GM23338 (cell line): ENCODE measurements around the gene POM121L2. TPM values are rescaled to one million over a fixed set of nuclear protein-coding genes. Genes with fewer than 3 reads are reported as not detected.

Source experiments
- ATAC-seq: fragments of 200-7000 bp; cut with Tn5 transposase; 3 replicates; pipeline ENCODE4 v1.9.1; 2020
- DNase-seq: peaks from one replicate; pipeline ENCODE4 v3.0.0-alpha.2; 2015; ENCODE audit warnings: low spot score
- H2AFZ ChIP-seq: fragments of 200-600 bp; sonication (generic); 2 replicates; pipeline ENCODE4 v1.8.0; 2016; ENCODE audit warnings: antibody characterized with exemption, mild to moderate bottlenecking, moderate library complexity
- H3F3A ChIP-seq: fragments of 200-600 bp; sonication (generic); replicated peaks from 2 replicates; pipeline ENCODE4 v1.8.0; 2017; ENCODE audit warnings: antibody characterized with exemption, mixed run types, low read depth
- H3K27ac ChIP-seq: fragments of 200-600 bp; sonication (generic); 2 replicates; pipeline ENCODE4 v1.6.1; 2016; ENCODE audit warnings: low read depth
- H3K27me3 ChIP-seq: fragments of 200-600 bp; sonication (generic); 2 replicates; pipeline ENCODE4 v1.8.0; 2016; ENCODE audit warnings: mild to moderate bottlenecking, mixed run types, moderate library complexity; ENCODE audit not compliant: insufficient read depth
- H3K36me3 ChIP-seq: fragments of 200-600 bp; sonication (generic); 2 replicates; pipeline ENCODE4 v1.8.0; 2016; ENCODE audit warnings: mild to moderate bottlenecking; ENCODE audit not compliant: insufficient read depth
- H3K4me1 ChIP-seq: fragments of 200-600 bp; sonication (generic); 2 replicates; pipeline ENCODE4 v1.8.0; 2016; ENCODE audit warnings: mild to moderate bottlenecking, moderate library complexity; ENCODE audit not compliant: insufficient read depth
- H3K4me2 ChIP-seq: fragments of 200-600 bp; sonication (generic); 2 replicates; pipeline ENCODE4 v1.7.1; 2017; ENCODE audit warnings: mixed run types
- H3K4me3 ChIP-seq: fragments of 200-600 bp; sonication (generic); 2 replicates; pipeline ENCODE4 v1.6.1; 2016; ENCODE audit warnings: mixed run types
- H3K79me2 ChIP-seq: fragments of 200-600 bp; sonication (generic); replicated peaks from 2 replicates; pipeline ENCODE4 v1.8.0; 2017; ENCODE audit warnings: mild to moderate bottlenecking; ENCODE audit not compliant: insufficient read depth
- H3K9me2 ChIP-seq: fragments of 200-600 bp; sonication (generic); 2 replicates; pipeline ENCODE4 v1.8.0; 2017; ENCODE audit not compliant: insufficient read depth
- H4K20me1 ChIP-seq: fragments of 200-600 bp; sonication (generic); replicated peaks from 2 replicates; pipeline ENCODE4 v1.8.0; 2017; ENCODE audit warnings: mild to moderate bottlenecking; ENCODE audit not compliant: insufficient read depth
- H3K27ac Mint-ChIP-seq: 2 replicates; pipeline ENCODE4 v1.8.0; 2020; ENCODE audit warnings: inconsistent platforms, mild to moderate bottlenecking, moderate library complexity, mixed read lengths
- H3K27me3 Mint-ChIP-seq: 3 replicates; pipeline ENCODE4 v1.8.0; 2022; ENCODE audit warnings: low read depth, mild to moderate bottlenecking, moderate library complexity, mixed read lengths, inconsistent platforms; ENCODE audit not compliant: insufficient read depth, poor library complexity
- H3K36me3 Mint-ChIP-seq: 3 replicates; pipeline ENCODE4 v1.8.0; 2021; ENCODE audit warnings: low read depth, mild to moderate bottlenecking, inconsistent platforms, moderate library complexity, mixed read lengths
- H3K4me1 Mint-ChIP-seq: 3 replicates; pipeline ENCODE4 v1.8.0; 2020; ENCODE audit warnings: mild to moderate bottlenecking, inconsistent platforms, mixed read lengths
- H3K4me3 Mint-ChIP-seq: 3 replicates; pipeline ENCODE4 v1.8.0; 2021; ENCODE audit warnings: moderate library complexity, mild to moderate bottlenecking, inconsistent platforms, mixed read lengths
- H3K9me3 Mint-ChIP-seq: 3 replicates; pipeline ENCODE4 v1.8.0; 2020; ENCODE audit warnings: moderate library complexity, mild to moderate bottlenecking, inconsistent platforms, mixed read lengths
- CREB1 ChIP-seq: fragments of 250-450 bp; sonication (Bioruptor Pico); IDR thresholded peaks from 2 replicates; pipeline ENCODE4 v1.5.0; 2020; ENCODE audit warnings: low read depth, mild to moderate bottlenecking, moderate library complexity
- CTCF ChIP-seq, 2 experiments: fragments of 200-600 bp in 1 of 2; sonication (generic) in 1 of 2; conservative IDR thresholded peaks; 2 replicates each; pipeline versions ENCODE4 v1.5.1 to v1.6.1; 2016 to 2017; ENCODE audit warnings: antibody characterized with exemption in 2 of 2, low read depth in 2 of 2, mild to moderate bottlenecking in 2 of 2, moderate library complexity in 1 of 2
- EZH2 ChIP-seq: fragments of 200-600 bp; sonication (generic); IDR thresholded peaks from one replicate; pipeline ENCODE4 v1.8.0; 2017; ENCODE audit warnings: antibody characterized with exemption, mild to moderate bottlenecking, low read depth; ENCODE audit not compliant: unreplicated experiment
- EZH2phosphoT487 ChIP-seq: fragments of 200-600 bp; sonication (generic); IDR thresholded peaks from one replicate; pipeline ENCODE4 v1.8.1; 2018; ENCODE audit warnings: antibody characterized with exemption; ENCODE audit not compliant: unreplicated experiment
- JUNB ChIP-seq: IDR thresholded peaks from one replicate; pipeline ENCODE4 v1.6.1; 2016; ENCODE audit warnings: antibody characterized with exemption; ENCODE audit not compliant: unreplicated experiment
- POLR2AphosphoS5 ChIP-seq: IDR thresholded peaks from 2 replicates; pipeline ENCODE4 v1.6.1; 2016; ENCODE audit warnings: antibody characterized with exemption, low read depth
- STAT1 ChIP-seq: IDR thresholded peaks from one replicate; pipeline ENCODE4 v1.6.1; 2016; ENCODE audit warnings: antibody characterized with exemption; ENCODE audit not compliant: unreplicated experiment
- ZNF114 ChIP-seq: fragments of 250-450 bp; sonication (Bioruptor Pico); IDR thresholded peaks from 2 replicates; pipeline ENCODE4 v1.5.0; 2020; ENCODE audit warnings: mild to moderate bottlenecking, moderate library complexity
- ZNF331 ChIP-seq: fragments of 250-450 bp; sonication (Bioruptor Pico); IDR thresholded peaks from 2 replicates; pipeline ENCODE4 v1.5.0; 2020; ENCODE audit warnings: low read depth, mild to moderate bottlenecking, moderate library complexity
- polyA plus RNA-seq: library from polyadenylated mRNA; unstranded; fragments of >200 nt; fragmentation: Nextera tagmentation; extraction: Ambion mirVana; gene quantifications from 2 replicates; pipeline ENCODE4 v1.2.1, GENCODE V29; 2016
- total RNA-seq: library from RNA; depleted of rRNA; stranded (reverse); fragments of >200 nt; shearing (Covaris generic); gene quantifications from 2 replicates; pipeline ENCODE4 v1.2.3, GENCODE V29; 2014
- TF ChIP-seq, protein P1 (sequence below): IDR thresholded peaks from one replicate; pipeline ENCODE4 v1.6.1; 2018; ENCODE audit warnings: antibody characterized with exemption; ENCODE audit not compliant: unreplicated experiment

The POM121L2 gene
- total and polyA plus RNA-seq, 2 experiments from 2014 or later, result 0.07 to 0.13 TPM

DNA sequence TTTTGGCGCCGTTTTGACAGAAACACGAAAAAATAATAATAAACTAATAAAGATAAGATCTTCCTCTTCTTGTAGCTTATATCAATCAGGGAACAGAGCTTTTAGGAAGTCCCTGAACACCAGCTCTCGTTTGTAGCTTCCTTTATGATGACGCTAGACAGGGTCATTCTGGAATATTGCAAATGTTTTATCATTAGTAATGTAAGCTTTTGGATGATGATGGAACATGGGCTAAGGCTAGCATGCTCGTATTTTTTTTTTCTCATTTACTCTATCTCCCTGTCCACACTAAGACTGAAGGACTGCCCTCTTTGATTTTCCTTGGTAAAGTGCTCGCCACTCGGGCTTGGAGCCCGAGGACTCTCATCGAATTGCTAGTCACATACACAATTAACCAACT, 22.1 kb upstream of the POM121L2 start:
- Histone ChIP-seq H3F3A (no peaks in the 10 kb centered on the region), H3K4me1 (peaks cover 4% of the 10 kb centered on the region; the same call in 1 of the 2 replicates), H4K20me1 (no peaks in the 10 kb centered on the region), H3K4me3 (peak overlapping the region; percentile 64), H3K4me2 (peak overlapping the region; percentile 84), H3K36me3 (no peaks in the 10 kb centered on the region), H2AFZ (no peak overlapping the region), H3K9me2 (no peaks in the 10 kb centered on the region), H3K79me2 (no peaks in the 10 kb centered on the region), H3K27ac (no peak overlapping the region), H3K27me3 (no peaks in the 10 kb centered on the region)
- no peak for DNase-seq
- Mint-ChIP-seq H3K4me3 (peak overlapping the region; percentile 97), H3K4me1 (peaks cover 11% of the 10 kb centered on the region; the same call in 2 of the 3 replicates), H3K27ac (no peak overlapping the region), H3K9me3 (peaks cover 9% of the 10 kb centered on the region), H3K36me3 (peaks cover 2% of the 10 kb centered on the region; the same call in 1 of the 3 replicates), H3K27me3 (peaks cover 14% of the 10 kb centered on the region)
- TF ChIP-seq JUNB (no peak), EZH2phosphoT487 (no peak), STAT1 (no peak), EZH2 (no peak), POLR2AphosphoS5 (no peak), ZNF114 (CRISPR knock-in tag) (no peak), CREB1 (CRISPR knock-in tag) (no peak), ZNF331 (CRISPR knock-in tag) (no peak)
- TF ChIP-seq, protein P1, sequence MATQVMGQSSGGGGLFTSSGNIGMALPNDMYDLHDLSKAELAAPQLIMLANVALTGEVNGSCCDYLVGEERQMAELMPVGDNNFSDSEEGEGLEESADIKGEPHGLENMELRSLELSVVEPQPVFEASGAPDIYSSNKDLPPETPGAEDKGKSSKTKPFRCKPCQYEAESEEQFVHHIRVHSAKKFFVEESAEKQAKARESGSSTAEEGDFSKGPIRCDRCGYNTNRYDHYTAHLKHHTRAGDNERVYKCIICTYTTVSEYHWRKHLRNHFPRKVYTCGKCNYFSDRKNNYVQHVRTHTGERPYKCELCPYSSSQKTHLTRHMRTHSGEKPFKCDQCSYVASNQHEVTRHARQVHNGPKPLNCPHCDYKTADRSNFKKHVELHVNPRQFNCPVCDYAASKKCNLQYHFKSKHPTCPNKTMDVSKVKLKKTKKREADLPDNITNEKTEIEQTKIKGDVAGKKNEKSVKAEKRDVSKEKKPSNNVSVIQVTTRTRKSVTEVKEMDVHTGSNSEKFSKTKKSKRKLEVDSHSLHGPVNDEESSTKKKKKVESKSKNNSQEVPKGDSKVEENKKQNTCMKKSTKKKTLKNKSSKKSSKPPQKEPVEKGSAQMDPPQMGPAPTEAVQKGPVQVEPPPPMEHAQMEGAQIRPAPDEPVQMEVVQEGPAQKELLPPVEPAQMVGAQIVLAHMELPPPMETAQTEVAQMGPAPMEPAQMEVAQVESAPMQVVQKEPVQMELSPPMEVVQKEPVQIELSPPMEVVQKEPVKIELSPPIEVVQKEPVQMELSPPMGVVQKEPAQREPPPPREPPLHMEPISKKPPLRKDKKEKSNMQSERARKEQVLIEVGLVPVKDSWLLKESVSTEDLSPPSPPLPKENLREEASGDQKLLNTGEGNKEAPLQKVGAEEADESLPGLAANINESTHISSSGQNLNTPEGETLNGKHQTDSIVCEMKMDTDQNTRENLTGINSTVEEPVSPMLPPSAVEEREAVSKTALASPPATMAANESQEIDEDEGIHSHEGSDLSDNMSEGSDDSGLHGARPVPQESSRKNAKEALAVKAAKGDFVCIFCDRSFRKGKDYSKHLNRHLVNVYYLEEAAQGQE, result no peak
- ATAC-seq, result no peak

DNA sequence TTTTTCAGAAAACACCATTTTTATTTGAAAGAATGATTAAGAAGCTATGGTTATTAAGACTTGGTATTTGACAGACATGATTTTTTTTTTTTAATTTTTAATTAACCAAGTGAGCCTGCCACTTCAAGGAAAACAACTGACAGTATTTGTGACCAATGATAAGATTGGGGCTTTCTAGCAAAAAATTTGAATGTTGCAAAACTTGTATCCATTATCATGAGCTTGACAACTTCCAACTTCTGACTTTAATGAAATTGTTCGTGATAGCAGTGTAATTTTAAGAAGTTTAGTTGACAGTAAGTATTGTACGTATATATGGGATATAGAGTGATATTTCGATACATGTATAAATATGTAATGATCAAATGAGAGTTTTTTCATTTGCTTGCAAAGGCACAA, 21.6 kb upstream of the POM121L2 start:
- H3K9me3 Mint-ChIP-seq, result peaks cover 9% of the 10 kb centered on the region
- Histone ChIP-seq H3F3A (no peaks in the 10 kb centered on the region), H3K4me1 (peaks cover 4% of the 10 kb centered on the region; the same call in 1 of the 2 replicates), H3K4me3 (peak overlapping the region; percentile 64), H2AFZ (peak overlapping the region; percentile 77), H3K27me3 (no peaks in the 10 kb centered on the region), H4K20me1 (no peaks in the 10 kb centered on the region), H3K9me2 (no peaks in the 10 kb centered on the region), H3K4me2 (peak overlapping the region; percentile 84), H3K27ac (no peak overlapping the region), H3K36me3 (no peaks in the 10 kb centered on the region), H3K79me2 (no peaks in the 10 kb centered on the region)
- H3K4me1 Mint-ChIP-seq, result peaks cover 11% of the 10 kb centered on the region; the same call in 2 of the 3 replicates
- no peak for ATAC-seq
- peaks cover 14% of the 10 kb centered on the region for H3K27me3 Mint-ChIP-seq
- peak overlapping the region; percentile 97 for H3K4me3 Mint-ChIP-seq
- no peak for TF ChIP-seq EZH2phosphoT487
- TF ChIP-seq ZNF114 (CRISPR knock-in tag), result no peak
- no peak for TF ChIP-seq CREB1 (CRISPR knock-in tag)
- no peak for TF ChIP-seq CTCF (conservative IDR thresholded peaks at IDR 0.05; ENCODE audit: low read depth in 2 of 2)
- TF ChIP-seq ZNF331 (CRISPR knock-in tag), result no peak
- DNase-seq, result no peak
- H3K36me3 Mint-ChIP-seq, result peaks cover 2% of the 10 kb centered on the region; the same call in 1 of the 3 replicates
- no peak overlapping the region for H3K27ac Mint-ChIP-seq
